SK-N-SH (cell line): ENCODE results near the gene BCL11A. TPM values are rescaled to one million over a fixed set of nuclear protein-coding genes. Genes with fewer than 3 reads are reported as not detected.

Source experiments
- CTCF ChIA-PET: fragments of 300-600, 350-600 bp; formaldehyde crosslinking; extraction: SDS; loops from one replicate; lab custom pipeline; 2021; lab: Yijun Ruan, JAX
- POLR2A ChIA-PET: fragments of 350-600 bp; sonication (Branson Sonifier 250); formaldehyde crosslinking; extraction: SDS; loops from one replicate; lab custom pipeline; 2020; ENCODE audit warnings: antibody characterized with exemption, inconsistent platforms; lab: Yijun Ruan, JAX
- DNase-seq: peaks from one replicate; pipeline ENCODE4 v3.0.0; 2012
- H2AFZ ChIP-seq: fragments of 200-600 bp; sonication (generic); 2 replicates; pipeline ENCODE4 v1.8.1; 2016; ENCODE audit warnings: antibody characterized with exemption, mild to moderate bottlenecking, low read depth
- H3F3A ChIP-seq: fragments of 200-600 bp; sonication (generic); replicated peaks from 2 replicates; pipeline ENCODE3; 2016; ENCODE audit warnings: antibody characterized with exemption, mild to moderate bottlenecking; ENCODE audit not compliant: insufficient read depth
- H3K27ac ChIP-seq, 2 experiments: fragments of 200-500 bp in 1 of 2; fragments of 200-600 bp in 1 of 2; sonication (Bioruptor generic) in 1 of 2; sonication (generic), shearing (Covaris generic) in 1 of 2; 2 replicates each; pipeline versions ENCODE4 v1.5.1 to v1.6.1; 2014 to 2016; ENCODE audit warnings: low read depth in 2 of 2, inconsistent platforms in 1 of 2, low read length in 1 of 2, mild to moderate bottlenecking in 1 of 2, mixed read lengths in 1 of 2
- H3K27me3 ChIP-seq: fragments of 200-600 bp; sonication (generic), shearing (Covaris generic); 2 replicates; pipeline ENCODE4 v1.6.1; 2016; ENCODE audit warnings: mixed run types; ENCODE audit not compliant: insufficient read depth
- H3K36me3 ChIP-seq, 2 experiments: fragments of 200-500 bp in 1 of 2; fragments of 200-600 bp in 1 of 2; sonication (Bioruptor generic) in 1 of 2; sonication (generic) in 1 of 2; replicated peaks in 1 of 2; 2 replicates each; pipeline versions ENCODE3 to v1.5.1; 2014 to 2016; ENCODE audit warnings: low read length in 1 of 2, mild to moderate bottlenecking in 1 of 2; ENCODE audit not compliant: insufficient read depth in 2 of 2, control insufficient read depth in 1 of 2
- H3K4me1 ChIP-seq, 2 experiments: fragments of 200-500 bp in 1 of 2; fragments of 200-600 bp in 1 of 2; sonication (Bioruptor generic) in 1 of 2; sonication (generic), shearing (Covaris generic) in 1 of 2; 2 replicates each; pipeline versions ENCODE4 v1.5.1 to v1.6.1; 2014 to 2016; ENCODE audit warnings: low read depth in 1 of 2, low read length in 1 of 2, mixed run types in 1 of 2; ENCODE audit not compliant: insufficient read depth in 2 of 2, control insufficient read depth in 1 of 2
- H3K4me2 ChIP-seq: fragments of 200-600 bp; sonication (generic), shearing (Covaris generic); 2 replicates; pipeline ENCODE4 v1.6.1; 2017; ENCODE audit warnings: mixed run types
- H3K4me3 ChIP-seq, 2 experiments: fragments of 200-500 bp in 1 of 2; fragments of 200-600 bp in 1 of 2; sonication (Bioruptor generic) in 1 of 2; sonication (generic), shearing (Covaris generic) in 1 of 2; 2 replicates each; pipeline versions ENCODE4 v1.5.1 to v1.8.1; 2014 to 2016; ENCODE audit warnings: low read depth in 2 of 2, inconsistent platforms in 1 of 2, low read length in 1 of 2, mild to moderate bottlenecking in 1 of 2, mixed read lengths in 1 of 2, moderate library complexity in 1 of 2
- H3K79me2 ChIP-seq: fragments of 200-600 bp; sonication (generic); 2 replicates; pipeline ENCODE4 v1.8.1; 2017; ENCODE audit warnings: mild to moderate bottlenecking; ENCODE audit not compliant: insufficient read depth
- H3K9ac ChIP-seq: fragments of 200-600 bp; sonication (generic); 2 replicates; pipeline ENCODE4 v1.6.1; 2017; ENCODE audit warnings: mixed run types
- H3K9me2 ChIP-seq: fragments of 200-600 bp; sonication (generic); 2 replicates; pipeline ENCODE4 v1.6.1; 2017; ENCODE audit warnings: mixed run types
- H3K9me3 ChIP-seq: fragments of 200-600 bp; sonication (generic); 2 replicates; pipeline ENCODE4 v1.6.1; 2017; ENCODE audit warnings: mixed run types, mild to moderate bottlenecking, moderate library complexity
- H4K20me1 ChIP-seq: fragments of 200-600 bp; sonication (generic); 2 replicates; pipeline ENCODE4 v1.6.1; 2017; ENCODE audit warnings: mild to moderate bottlenecking, mixed run types; ENCODE audit not compliant: insufficient read depth
- CTCF ChIP-seq: fragments of 200-600 bp; sonication (generic); IDR thresholded peaks from 2 replicates; pipeline ENCODE4 v1.6.1; 2017; ENCODE audit warnings: antibody characterized with exemption, mild to moderate bottlenecking, moderate library complexity
- EZH2phosphoT487 ChIP-seq: fragments of 200-600 bp; sonication (generic); IDR thresholded peaks from 2 replicates; pipeline ENCODE4 v1.6.1; 2017; ENCODE audit warnings: low read depth, mixed run types, mild to moderate bottlenecking, antibody characterized with exemption, moderate library complexity, borderline replicate concordance
- FOXJ3 ChIP-seq: sonication (generic); formaldehyde crosslinking; IDR thresholded peaks from 2 replicates; pipeline ENCODE4 v1.5.1; 2020; ENCODE audit warnings: mild to moderate bottlenecking, missing genetic modification reagents
- MEF2A ChIP-seq: IDR thresholded peaks from 2 replicates; pipeline ENCODE4 v1.4.0; 2012; ENCODE audit warnings: low read depth, borderline replicate concordance
- MXI1 ChIP-seq: IDR thresholded peaks from 2 replicates; pipeline ENCODE4 v1.6.1; 2012; ENCODE audit warnings: mild to moderate bottlenecking, low read depth, low read length, improper control_type of control experiment
- NFIC ChIP-seq: IDR thresholded peaks from 2 replicates; pipeline ENCODE4 v1.4.0; 2012; ENCODE audit warnings: borderline replicate concordance
- PBX3 ChIP-seq: IDR thresholded peaks from 2 replicates; pipeline ENCODE4; 2012
- POLR2AphosphoS5 ChIP-seq: IDR thresholded peaks from 2 replicates; pipeline ENCODE4 v1.6.1; 2012; ENCODE audit warnings: low read depth, low read length
- RAD21 ChIP-seq: IDR thresholded peaks from 2 replicates; pipeline ENCODE4 v1.6.1; 2012; ENCODE audit warnings: mild to moderate bottlenecking, low read length
- RCOR1 ChIP-seq: fragments of 150-350 bp; IDR thresholded peaks from 2 replicates; pipeline ENCODE4 v1.6.1; 2017; ENCODE audit warnings: antibody characterized with exemption, low read length
- RFX5 ChIP-seq: IDR thresholded peaks from 2 replicates; pipeline ENCODE4 v1.6.1; 2012; ENCODE audit warnings: mild to moderate bottlenecking, improper control_type of control experiment, low read length
- SMC3 ChIP-seq: IDR thresholded peaks from 2 replicates; pipeline ENCODE4 v1.6.1; 2012; ENCODE audit warnings: low read depth, low read length, improper control_type of control experiment
- TAF1 ChIP-seq: IDR thresholded peaks from 2 replicates; pipeline ENCODE4 v1.6.1; 2012; ENCODE audit warnings: low read depth, mild to moderate bottlenecking, low read length, moderate library complexity, borderline replicate concordance
- TCF12 ChIP-seq: IDR thresholded peaks from 2 replicates; pipeline ENCODE4 v1.4.0; 2012
- TEAD4 ChIP-seq: IDR thresholded peaks from 2 replicates; pipeline ENCODE4 v1.4.0; 2012; ENCODE audit warnings: mild to moderate bottlenecking, borderline replicate concordance; ENCODE audit not compliant: insufficient read depth
- YY1 ChIP-seq: IDR thresholded peaks from 2 replicates; pipeline ENCODE4 v1.4.0; 2012; ENCODE audit warnings: low read depth, mild to moderate bottlenecking
- WGBS: methylation state at CpG from one replicate; pipeline ENCODE4 v1.1.6; 2017; ENCODE audit warnings: low lambda C conversion rate; 5-methylcytosine and 5-hydroxymethylcytosine counted together
- polyA plus RNA-seq, 3 experiments: library from polyadenylated mRNA; depleted of rRNA; stranded (reverse); fragments of >200 nt; gene quantifications; 2 replicates each; pipeline ENCODE4 v1.2.3, GENCODE V29; 2012
- TF ChIP-seq, protein P1 (sequence below): fragments of 150-350 bp; IDR thresholded peaks from 2 replicates; pipeline ENCODE4 v1.6.1; 2016; ENCODE audit warnings: mild to moderate bottlenecking, low read depth, low read length
- TF ChIP-seq, protein P2 (sequence below): fragments of 150-350 bp; IDR thresholded peaks from 2 replicates; pipeline ENCODE4 v1.6.1; 2017; ENCODE audit warnings: antibody characterized with exemption, low read length, low read depth, borderline replicate concordance
- TF ChIP-seq, protein P3 (sequence below): IDR thresholded peaks from 2 replicates; pipeline ENCODE4 v1.4.0; 2012; ENCODE audit warnings: low read depth, borderline replicate concordance

The BCL11A gene
- polyA plus RNA-seq, 1 of the 3 experiments (the other 2 are of a cell fraction): 1.9 TPM

DNA sequence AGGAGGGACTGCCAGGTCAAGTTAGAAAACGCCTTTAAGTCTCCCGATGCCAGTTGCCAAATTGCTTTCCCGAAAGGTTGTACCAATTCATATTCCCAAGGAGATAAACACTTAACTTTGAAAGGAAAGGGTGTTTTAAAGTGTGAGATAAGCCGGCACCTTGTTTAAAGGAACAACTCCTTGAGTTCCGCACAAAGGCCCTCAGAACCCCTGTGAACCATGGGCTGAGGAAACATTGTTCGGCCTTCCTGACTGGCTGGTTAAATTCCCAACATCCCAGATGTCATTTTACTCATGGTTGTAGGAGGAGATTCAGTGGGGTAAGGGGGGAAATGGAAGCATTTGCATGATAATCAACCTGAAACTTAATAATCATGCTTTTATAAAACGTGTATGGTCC lies 126.6 kb downstream of the BCL11A start:
- H3K9ac ChIP-seq: no peak overlapping the region
- H3K9me3 ChIP-seq: no peaks in the 10 kb centered on the region
- no peaks in the 10 kb centered on the region; the same call in 1 of the 2 replicates for H3K27me3 ChIP-seq
- DNase-seq: no peak
- no peak overlapping the region for H3K4me2 ChIP-seq
- H3K4me1 ChIP-seq: peaks cover 0 to 3% of the 10 kb centered on the region in 2 experiments; a peak in 2 of 4 replicates
- no peak overlapping the region for H3K27ac ChIP-seq
- CTCF ChIA-PET: no interaction called here
- TF ChIP-seq PBX3 (no peak), NFIC (no peak), RAD21 (no peak), RCOR1 (no peak), EZH2phosphoT487 (no peak), TAF1 (no peak), TCF12 (no peak), FOXJ3 (CRISPR knock-in tag) (no peak), MXI1 (no peak)
- TF ChIP-seq, protein P1, sequence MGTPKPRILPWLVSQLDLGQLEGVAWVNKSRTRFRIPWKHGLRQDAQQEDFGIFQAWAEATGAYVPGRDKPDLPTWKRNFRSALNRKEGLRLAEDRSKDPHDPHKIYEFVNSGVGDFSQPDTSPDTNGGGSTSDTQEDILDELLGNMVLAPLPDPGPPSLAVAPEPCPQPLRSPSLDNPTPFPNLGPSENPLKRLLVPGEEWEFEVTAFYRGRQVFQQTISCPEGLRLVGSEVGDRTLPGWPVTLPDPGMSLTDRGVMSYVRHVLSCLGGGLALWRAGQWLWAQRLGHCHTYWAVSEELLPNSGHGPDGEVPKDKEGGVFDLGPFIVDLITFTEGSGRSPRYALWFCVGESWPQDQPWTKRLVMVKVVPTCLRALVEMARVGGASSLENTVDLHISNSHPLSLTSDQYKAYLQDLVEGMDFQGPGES: no peak
- TF ChIP-seq, protein P2, sequence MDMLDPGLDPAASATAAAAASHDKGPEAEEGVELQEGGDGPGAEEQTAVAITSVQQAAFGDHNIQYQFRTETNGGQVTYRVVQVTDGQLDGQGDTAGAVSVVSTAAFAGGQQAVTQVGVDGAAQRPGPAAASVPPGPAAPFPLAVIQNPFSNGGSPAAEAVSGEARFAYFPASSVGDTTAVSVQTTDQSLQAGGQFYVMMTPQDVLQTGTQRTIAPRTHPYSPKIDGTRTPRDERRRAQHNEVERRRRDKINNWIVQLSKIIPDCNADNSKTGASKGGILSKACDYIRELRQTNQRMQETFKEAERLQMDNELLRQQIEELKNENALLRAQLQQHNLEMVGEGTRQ: no peak
- TF ChIP-seq, protein P3, sequence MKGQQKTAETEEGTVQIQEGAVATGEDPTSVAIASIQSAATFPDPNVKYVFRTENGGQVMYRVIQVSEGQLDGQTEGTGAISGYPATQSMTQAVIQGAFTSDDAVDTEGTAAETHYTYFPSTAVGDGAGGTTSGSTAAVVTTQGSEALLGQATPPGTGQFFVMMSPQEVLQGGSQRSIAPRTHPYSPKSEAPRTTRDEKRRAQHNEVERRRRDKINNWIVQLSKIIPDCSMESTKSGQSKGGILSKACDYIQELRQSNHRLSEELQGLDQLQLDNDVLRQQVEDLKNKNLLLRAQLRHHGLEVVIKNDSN: no peak
- TF ChIP-seq, all 33 proteins: peak for 0
- Histone ChIP-seq H3K79me2 (no peaks in the 10 kb centered on the region), H4K20me1 (no peaks in the 10 kb centered on the region), H3F3A (no peaks in the 10 kb centered on the region), H2AFZ (no peak overlapping the region), H3K9me2 (no peaks in the 10 kb centered on the region), H3K36me3 (no peaks in the 10 kb centered on the region), H3K4me3 (no peak overlapping the region)
- POLR2A ChIA-PET: no interaction called here
- WGBS: 56% methylated on average over 7 of the region's 7 CpGs

DNA sequence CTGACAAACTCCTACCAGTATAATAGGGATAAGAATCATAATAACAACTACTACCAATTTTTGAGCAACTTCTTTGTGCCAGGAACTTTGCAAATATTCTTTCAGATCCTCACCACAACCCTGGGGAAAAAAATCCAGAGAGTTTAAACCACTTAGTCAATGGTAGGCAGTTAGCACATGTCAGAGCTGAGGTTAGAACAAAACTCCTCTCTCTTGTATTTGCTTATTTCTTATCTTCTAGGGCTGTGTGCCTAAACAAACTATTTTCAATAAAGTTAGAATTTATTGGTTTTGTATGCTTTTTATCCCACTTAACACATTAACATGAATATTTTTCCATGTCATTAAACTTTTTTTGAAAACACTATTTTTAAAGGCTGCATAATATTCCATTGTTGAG lies 127.1 kb downstream of the BCL11A start:
- no peaks in the 10 kb centered on the region for H3K79me2 ChIP-seq
- H3K27ac ChIP-seq: no peak overlapping the region
- no peak overlapping the region for H2AFZ ChIP-seq
- no peaks in the 10 kb centered on the region for H3F3A ChIP-seq
- TF ChIP-seq MEF2A: no peak
- no peak for TF ChIP-seq TEAD4
- TF ChIP-seq NFIC: no peak
- TF ChIP-seq EZH2phosphoT487: no peak
- TF ChIP-seq CTCF: no peak
- TF ChIP-seq YY1: no peak
- TF ChIP-seq SMC3: no peak
- TF ChIP-seq POLR2AphosphoS5: no peak
- TF ChIP-seq RFX5: no peak
- no peak for DNase-seq
- H3K9me3 ChIP-seq: no peaks in the 10 kb centered on the region
- H3K9ac ChIP-seq: no peak overlapping the region
- H3K4me1 ChIP-seq: peaks cover 0 to 3% of the 10 kb centered on the region in 2 experiments; a peak in 2 of 4 replicates
- no peak overlapping the region for H3K4me2 ChIP-seq
- ChIA-PET POLR2A (no interaction called here), CTCF (no interaction called here)
- no peaks in the 10 kb centered on the region; the same call in 1 of the 2 replicates for H3K27me3 ChIP-seq
- H3K9me2 ChIP-seq: no peaks in the 10 kb centered on the region
- H3K36me3 ChIP-seq: no peaks in the 10 kb centered on the region
- no peaks in the 10 kb centered on the region for H4K20me1 ChIP-seq
- H3K4me3 ChIP-seq: no peak overlapping the region
